HepG2 (cell line): ENCODE results near the gene ZNRF3. TPM values are rescaled to one million over a fixed set of nuclear protein-coding genes. Genes with fewer than 3 reads are reported as not detected.

Experiments
- ATAD3A ChIP-seq: sonication (generic); formaldehyde crosslinking; IDR thresholded peaks from 2 replicates; pipeline ENCODE4 v1.4.0; 2020; ENCODE audit warnings: missing genetic modification reagents
- BCL6 ChIP-seq: IDR thresholded peaks from 2 replicates; pipeline ENCODE4 v1.6.1; 2016; ENCODE audit warnings: missing genetic modification reagents, missing compliant biosample characterization
- DPF2 ChIP-seq: sonication (generic); formaldehyde crosslinking; IDR thresholded peaks from 2 replicates; pipeline ENCODE4 v1.4.0; 2020; ENCODE audit warnings: mild to moderate bottlenecking, low read depth, missing genetic modification reagents, borderline replicate concordance
- DRAP1 ChIP-seq: IDR thresholded peaks from 2 replicates; pipeline ENCODE4 v1.6.1; 2016; ENCODE audit warnings: missing genetic modification reagents, missing compliant biosample characterization
- EHMT2 ChIP-seq: fragments of 200-600 bp; sonication (generic); IDR thresholded peaks from 2 replicates; pipeline ENCODE4 v1.7.0; 2017; ENCODE audit warnings: antibody characterized with exemption, low read depth, low read length, borderline replicate concordance
- ELF3 ChIP-seq: IDR thresholded peaks from 2 replicates; pipeline ENCODE4 v1.6.1; 2016; ENCODE audit warnings: missing genetic modification reagents, missing compliant biosample characterization
- FOXO1 ChIP-seq: sonication (generic); formaldehyde crosslinking; IDR thresholded peaks from 2 replicates; pipeline ENCODE4 v1.4.0; 2020; ENCODE audit warnings: missing genetic modification reagents
- IKZF4 ChIP-seq: sonication (generic); formaldehyde crosslinking; IDR thresholded peaks from 2 replicates; pipeline ENCODE4 v1.5.1; 2020; ENCODE audit warnings: borderline replicate concordance, mild to moderate bottlenecking, low read depth, missing genetic modification reagents; ENCODE audit errors: not compliant biosample characterization
- IRX3 ChIP-seq: sonication (generic); formaldehyde crosslinking; IDR thresholded peaks from 2 replicates; pipeline ENCODE4 v1.8.1; 2023; ENCODE audit warnings: mild to moderate bottlenecking, low read depth, missing genetic modification reagents, borderline replicate concordance
- KAT8 ChIP-seq: IDR thresholded peaks from 2 replicates; pipeline ENCODE4 v1.6.1; 2016; ENCODE audit warnings: missing genetic modification reagents, missing compliant biosample characterization
- KLF13 ChIP-seq: sonication (generic); formaldehyde crosslinking; IDR thresholded peaks from 2 replicates; pipeline ENCODE4 v1.4.0; 2020; ENCODE audit warnings: mild to moderate bottlenecking, missing genetic modification reagents
- MLLT10 ChIP-seq: sonication (generic); formaldehyde crosslinking; IDR thresholded peaks from 2 replicates; pipeline ENCODE4 v1.4.0; 2020; ENCODE audit warnings: missing genetic modification reagents
- NFYC ChIP-seq: IDR thresholded peaks from 2 replicates; pipeline ENCODE4 v1.6.1; 2016; ENCODE audit warnings: missing genetic modification reagents, missing compliant biosample characterization
- NKX3-1 ChIP-seq: sonication (generic); formaldehyde crosslinking; IDR thresholded peaks from 2 replicates; pipeline ENCODE4 v1.5.0; 2020; ENCODE audit warnings: missing genetic modification reagents
- NR2F6 ChIP-seq, 2 experiments: IDR thresholded peaks; 2 replicates each; pipeline ENCODE4 v1.6.1; 2016; ENCODE audit warnings: antibody characterized with exemption in 1 of 2, mild to moderate bottlenecking in 1 of 2
- RBFOX2 ChIP-seq: fragments of 200-400 bp; formaldehyde crosslinking; IDR thresholded peaks from 2 replicates; pipeline ENCODE4 v1.6.1; 2017; ENCODE audit warnings: low read depth, mild to moderate bottlenecking, low read length
- SETDB1 ChIP-seq: sonication (generic); formaldehyde crosslinking; IDR thresholded peaks from 2 replicates; pipeline ENCODE4 v1.5.1; 2020; ENCODE audit warnings: missing genetic modification reagents, mild to moderate bottlenecking, borderline replicate concordance
- SIN3A ChIP-seq: IDR thresholded peaks from 2 replicates; pipeline ENCODE4 v1.6.1; 2011; ENCODE audit warnings: low read depth, mild to moderate bottlenecking, control low read depth, low read length, borderline replicate concordance
- SOX5 ChIP-seq: IDR thresholded peaks from 2 replicates; pipeline ENCODE4 v1.6.1; 2016; ENCODE audit warnings: borderline replicate concordance
- SRY ChIP-seq: sonication (generic); formaldehyde crosslinking; IDR thresholded peaks from 2 replicates; pipeline ENCODE4 v1.8.0; 2022; ENCODE audit warnings: mild to moderate bottlenecking, missing genetic modification reagents
- SYNCRIP ChIP-seq: fragments of 200-400 bp; formaldehyde crosslinking; IDR thresholded peaks from 2 replicates; pipeline ENCODE4 v1.6.1; 2018; ENCODE audit warnings: mild to moderate bottlenecking, low read depth, low read length; ENCODE audit not compliant: insufficient read depth
- TCF7 ChIP-seq: sonication (generic); IDR thresholded peaks from 2 replicates; pipeline ENCODE4 v1.6.1; 2016; ENCODE audit warnings: antibody characterized with exemption, low read depth
- TCF7L2 ChIP-seq: IDR thresholded peaks from 2 replicates; pipeline ENCODE4 v1.6.1; 2011; ENCODE audit warnings: mild to moderate bottlenecking, low read depth, low read length, moderate library complexity
- WIZ ChIP-seq: sonication (generic); formaldehyde crosslinking; IDR thresholded peaks from 2 replicates; pipeline ENCODE4 v1.5.1; 2020; ENCODE audit warnings: mild to moderate bottlenecking, missing genetic modification reagents
- ZBTB26 ChIP-seq: IDR thresholded peaks from 2 replicates; pipeline ENCODE4 v1.6.1; 2016; ENCODE audit warnings: missing compliant biosample characterization, missing genetic modification reagents, borderline replicate concordance
- ZFP37 ChIP-seq: sonication (generic); formaldehyde crosslinking; IDR thresholded peaks from 2 replicates; pipeline ENCODE4 v1.4.0; 2020; ENCODE audit warnings: missing genetic modification reagents, borderline replicate concordance
- ZKSCAN8 ChIP-seq: IDR thresholded peaks from 2 replicates; pipeline ENCODE4 v1.6.1; 2016; ENCODE audit warnings: borderline replicate concordance, missing genetic modification reagents, missing compliant biosample characterization
- ZNF264 ChIP-seq: sonication (generic); formaldehyde crosslinking; IDR thresholded peaks from 2 replicates; pipeline ENCODE4 v1.4.0; 2020; ENCODE audit warnings: missing genetic modification reagents
- ZNF362 ChIP-seq: sonication (generic); formaldehyde crosslinking; IDR thresholded peaks from 2 replicates; pipeline ENCODE4 v1.4.0; 2020; ENCODE audit warnings: missing genetic modification reagents, mild to moderate bottlenecking, borderline replicate concordance
- ZNF614 ChIP-seq: IDR thresholded peaks from 2 replicates; pipeline ENCODE4 v1.6.1; 2018; ENCODE audit warnings: missing biosample characterization, missing genetic modification reagents, inconsistent platforms, borderline replicate concordance
- ZNF777 ChIP-seq: sonication (generic); formaldehyde crosslinking; IDR thresholded peaks from 2 replicates; pipeline ENCODE4 v1.4.0; 2020; ENCODE audit warnings: missing genetic modification reagents
- ZSCAN9 ChIP-seq: IDR thresholded peaks from 2 replicates; pipeline ENCODE4 v1.6.1; 2016; ENCODE audit warnings: borderline replicate concordance
- polyA plus RNA-seq, 8 experiments: library from polyadenylated mRNA; depleted of rRNA in 3 of 8; stranded (reverse) in 7 of 8; unstranded in 1 of 8; fragments of >200 nt; fragmentation: Illumina TruSeq in 4 of 8; extraction: Trizol in 4 of 8; gene quantifications; 2 replicates each; pipeline versions ENCODE4 v1.2.1 to v1.2.3, GENCODE V29; 2011 to 2016; ENCODE audit warnings: low read depth in 4 of 8, missing spikeins in 1 of 8, mixed read lengths in 1 of 8; ENCODE audit not compliant: insufficient read depth in 1 of 8
- total RNA-seq, 5 experiments: library from RNA; depleted of rRNA; stranded (reverse); fragments of >200 nt; fragmentation: Illumina TruSeq; extraction: Trizol; gene quantifications; 2 replicates each; pipeline ENCODE4 v1.2.3, GENCODE V29; 2016; ENCODE audit warnings: low read depth in 1 of 5

Gene ZNRF3
- total and polyA plus RNA-seq, 2 of the 13 experiments (the other 11 are each of a cell fraction or from before 2014, with no cell fraction given), result 20.3 to 36.7 TPM

- TF ChIP-seq ZFP37 (no peak), RBFOX2 (peak; percentile 64; the same call in 1 of the 2 replicates), KAT8 (CRISPR knock-in tag) (0 out of 2 replicates have a peak, but pooled peaks have one; percentile 24), MLLT10 (CRISPR knock-in tag) (0 out of 2 replicates have a peak, but pooled peaks have one; percentile 25), KLF13 (no peak), ZNF777 (CRISPR knock-in tag) (no peak), NKX3-1 (CRISPR knock-in tag) (no peak), ZKSCAN8 (no peak), SETDB1 (CRISPR knock-in tag) (no peak), NR2F6 (IDR thresholded peaks at IDR 0.05) (0 out of 2 replicates have a peak, but pooled peaks have one; percentile 14), NR2F6 (CRISPR knock-in tag; IDR thresholded peaks at IDR 0.05) (peak; percentile 43; the same call in 1 of the 2 replicates), FOXO1 (CRISPR knock-in tag) (peak; percentile 32; the same call in 1 of the 2 replicates), ZNF264 (CRISPR knock-in tag) (no peak), SYNCRIP (no peak), EHMT2 (no peak), WIZ (CRISPR knock-in tag) (no peak), IKZF4 (CRISPR knock-in tag) (no peak), ELF3 (CRISPR knock-in tag) (peak; percentile 12; the same call in 1 of the 2 replicates), ZNF362 (CRISPR knock-in tag) (peak; percentile 49; the same call in 1 of the 2 replicates), TCF7 (peak; percentile 43), ZNF614 (CRISPR knock-in tag) (no peak), SIN3A (peak; percentile 82), DPF2 (CRISPR knock-in tag) (no peak), DRAP1 (CRISPR knock-in tag) (0 out of 2 replicates have a peak, but pooled peaks have one; percentile 25), ZBTB26 (CRISPR knock-in tag) (no peak), SOX5 (CRISPR knock-in tag) (peak; percentile 28; the same call in 1 of the 2 replicates), NFYC (CRISPR knock-in tag) (no peak), SRY (no peak), ZSCAN9 (CRISPR knock-in tag) (no peak), TCF7L2 (no peak), ATAD3A (CRISPR knock-in tag) (no peak), IRX3 (CRISPR knock-in tag) (no peak), BCL6 (CRISPR knock-in tag) (peak; percentile 74)
Measured at GRCh38 chr22:28885939-28886338, 2.6 kb downstream of the ZNRF3 start (continued).
